Sigmoid colon (tissue), 3 donors: ENCODE results near the gene PFDN6.

Source experiments
- POLR2A ChIP-seq, 2 donors: fragments of 450-650 bp; IDR thresholded peaks; one replicate each; pipeline ENCODE4 v1.6.1; 2016; ENCODE audit warnings: antibody characterized with exemption in 2 of 2, mild to moderate bottlenecking in 2 of 2, moderate library complexity in 2 of 2
- TF ChIP-seq, protein P1 (sequence below), 4 experiments: fragments of 450-650 bp in 3 of 4; fragments of 200-600 bp in 1 of 4; IDR thresholded peaks; one replicate each; pipeline ENCODE4 v1.5.1; 2016 to 2019; ENCODE audit warnings: antibody characterized with exemption in 4 of 4, mild to moderate bottlenecking in 3 of 4, moderate library complexity in 2 of 4

DNA sequence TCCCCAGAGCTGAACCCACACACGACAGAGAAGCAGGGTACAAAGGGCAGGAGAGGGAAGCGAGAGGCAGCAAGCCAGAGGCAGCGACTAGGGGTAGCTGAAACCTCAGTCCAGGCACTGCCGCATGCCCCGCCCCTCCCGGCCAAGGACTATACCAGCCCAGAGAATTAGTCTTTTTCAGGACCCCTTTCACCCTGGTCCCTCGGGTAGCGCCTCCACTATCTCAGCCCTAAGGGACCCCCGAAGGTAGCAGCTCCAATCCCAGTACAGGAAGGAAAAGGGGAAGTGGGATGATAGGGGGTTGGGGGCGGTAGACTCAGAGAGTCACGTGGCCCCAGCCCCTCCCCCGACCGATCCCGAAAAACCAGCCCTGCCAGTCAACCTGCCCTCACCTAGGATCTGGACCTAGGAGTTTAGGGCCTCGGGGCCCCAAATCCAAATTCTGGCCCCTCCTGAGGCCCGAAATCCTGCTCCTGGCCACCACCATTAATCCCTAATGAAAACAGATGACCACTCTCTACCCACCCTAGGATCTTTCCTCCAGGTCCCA is 8.1 kb downstream of the PFDN6 start:
- TF ChIP-seq, protein P1, sequence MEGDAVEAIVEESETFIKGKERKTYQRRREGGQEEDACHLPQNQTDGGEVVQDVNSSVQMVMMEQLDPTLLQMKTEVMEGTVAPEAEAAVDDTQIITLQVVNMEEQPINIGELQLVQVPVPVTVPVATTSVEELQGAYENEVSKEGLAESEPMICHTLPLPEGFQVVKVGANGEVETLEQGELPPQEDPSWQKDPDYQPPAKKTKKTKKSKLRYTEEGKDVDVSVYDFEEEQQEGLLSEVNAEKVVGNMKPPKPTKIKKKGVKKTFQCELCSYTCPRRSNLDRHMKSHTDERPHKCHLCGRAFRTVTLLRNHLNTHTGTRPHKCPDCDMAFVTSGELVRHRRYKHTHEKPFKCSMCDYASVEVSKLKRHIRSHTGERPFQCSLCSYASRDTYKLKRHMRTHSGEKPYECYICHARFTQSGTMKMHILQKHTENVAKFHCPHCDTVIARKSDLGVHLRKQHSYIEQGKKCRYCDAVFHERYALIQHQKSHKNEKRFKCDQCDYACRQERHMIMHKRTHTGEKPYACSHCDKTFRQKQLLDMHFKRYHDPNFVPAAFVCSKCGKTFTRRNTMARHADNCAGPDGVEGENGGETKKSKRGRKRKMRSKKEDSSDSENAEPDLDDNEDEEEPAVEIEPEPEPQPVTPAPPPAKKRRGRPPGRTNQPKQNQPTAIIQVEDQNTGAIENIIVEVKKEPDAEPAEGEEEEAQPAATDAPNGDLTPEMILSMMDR (IDR thresholded peaks at IDR 0.05) = no peak
- TF ChIP-seq POLR2A (IDR thresholded peaks at IDR 0.05) = no peak
